GM18867 (cell line): ENCODE results near the gene SLPI.

Source experiments
- ATAC-seq: cut with Tn5 transposase; IDR thresholded peaks from one replicate; pipeline ENCODE4 v1.9.1; 2021; ENCODE audit warnings: mild to moderate bottlenecking, moderate library complexity; ENCODE audit not compliant: unreplicated experiment

The SLPI gene

GRCh38 chr20:45221076-45221475, 33.3 kb downstream of the SLPI start, which contains the start of gene SEMG2:
Gene SEMG2, plus strand, starts transcription at chr20:45221373. Its CDS starts 17 bp downstream, at chr20:45221390.
- ATAC-seq = no peak

DNA sequence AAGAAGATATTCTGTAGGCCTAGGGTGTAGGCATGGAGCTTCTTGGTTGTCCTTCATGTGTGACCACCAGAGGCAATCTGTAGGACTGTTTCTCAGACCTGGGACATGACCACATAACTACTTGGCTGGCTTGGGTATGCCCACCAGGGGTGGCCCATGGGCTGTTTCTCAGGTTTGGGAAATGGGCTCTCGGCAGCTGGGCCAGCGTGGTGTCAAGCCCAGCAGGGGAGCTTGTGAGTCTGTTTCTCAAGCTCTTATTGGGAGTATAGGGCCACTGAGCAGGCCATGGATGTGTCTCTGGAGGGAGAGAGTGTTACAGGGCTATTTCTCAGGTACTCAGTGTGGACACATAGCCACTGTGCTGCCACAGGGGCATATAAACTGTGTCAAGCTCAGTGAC, 35.7 kb downstream of the SLPI start:
- no peak for ATAC-seq

DNA sequence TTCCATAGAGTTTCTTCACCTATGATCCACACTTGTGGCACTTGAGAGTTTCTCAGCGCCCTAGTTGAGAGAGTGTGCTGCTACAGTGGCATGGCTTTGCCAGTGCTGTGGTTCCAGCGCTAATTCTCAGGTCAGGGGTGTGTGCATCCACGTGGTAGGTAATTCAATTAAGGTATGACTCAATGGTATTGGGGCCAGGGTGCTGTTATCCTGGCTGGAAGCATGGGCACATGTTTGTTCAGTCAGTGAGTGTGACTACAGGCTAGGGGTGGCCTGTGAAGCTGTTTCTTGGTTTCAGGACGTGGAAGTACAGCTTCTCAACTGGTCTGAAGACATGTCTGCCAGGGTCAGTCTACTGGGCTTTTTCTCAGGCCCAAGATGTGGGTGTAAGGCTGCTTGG, 36.2 kb downstream of the SLPI start:
- ATAC-seq = no peak

- no peak for ATAC-seq
These were observed 41.5 kb downstream of the SLPI start for GRCh38 chr20:45212836-45213235.

GRCh38 chr20:45211569-45212474, 42.5 kb downstream of the SLPI start:
- ATAC-seq = no peak

GRCh38 chr20:45209924-45210323, 44.4 kb downstream of the SLPI start:
- ATAC-seq = no peak

- no peak for ATAC-seq
These were observed 47.6 kb downstream of the SLPI start, which contains the start of gene SEMG1 for GRCh38 chr20:45206725-45207124. Gene SEMG1, plus strand, starts transcription at chr20:45207033. Its CDS starts 21 bp downstream, at chr20:45207054.
